ENCODE results near the gene PRKX. TPM values are rescaled to one million over a fixed set of nuclear protein-coding genes. Genes with fewer than 3 reads are reported as not detected.
"Not testable (repeated sequence)": the region's sequence is repeated elsewhere in the genome, so short reads cannot be mapped to it uniquely, and the experiment has no call there.

PRKX gene
- total RNA-seq, 1 donor from 2014 or later: 3.8 TPM

GRCh38 chrX:3598046-3598605 lies 115.3 kb downstream of the PRKX start:
- no peak for DNase-seq (ENCODE audit: low spot score)
- intact Hi-C loops (cut with DNase I): no loop called here

GRCh38 chrX:3592184-3592583 lies 121.3 kb downstream of the PRKX start:
- no peak for DNase-seq (ENCODE audit: low spot score)
- intact Hi-C loops (cut with DNase I): no loop called here

GRCh38 chrX:3589474-3589873 lies 124.0 kb downstream of the PRKX start:
- DNase-seq (ENCODE audit: low spot score): no peak
- intact Hi-C loops (cut with DNase I): no loop called here

GRCh38 chrX:3585719-3586118 lies 127.7 kb downstream of the PRKX start:
- intact Hi-C loops (cut with DNase I): no loop called here
- no peak for DNase-seq (ENCODE audit: low spot score)

GRCh38 chrX:3584415-3584996 lies 128.9 kb downstream of the PRKX start:
- no peak for DNase-seq (ENCODE audit: low spot score)
- intact Hi-C loops (cut with DNase I): no loop called here

- intact Hi-C loops (cut with DNase I): no loop called here
Observed at GRCh38 chrX:3582451-3582850, 131.0 kb downstream of the PRKX start.

GRCh38 chrX:3581609-3582108 lies 131.8 kb downstream of the PRKX start:
- DNase-seq (ENCODE audit: low spot score): no peak
- intact Hi-C loops (cut with DNase I): no loop called here

More at GRCh38 chrX:3582451-3582850, 131.0 kb downstream of the PRKX start:
- no peak for DNase-seq (ENCODE audit: low spot score)

- intact Hi-C loops (cut with DNase I): no loop called here
- no peak for DNase-seq (ENCODE audit: low spot score)
Observed at GRCh38 chrX:3577551-3577950, 135.9 kb downstream of the PRKX start.

GRCh38 chrX:3576886-3577501 lies 136.5 kb downstream of the PRKX start:
- intact Hi-C loops (cut with DNase I): no loop called here
- DNase-seq (ENCODE audit: low spot score): no peak

GRCh38 chrX:3567686-3568085 lies 145.8 kb downstream of the PRKX start:
- intact Hi-C loops (cut with DNase I): no loop called here
- DNase-seq (ENCODE audit: low spot score): no peak

GRCh38 chrX:3563451-3563850 lies 150.0 kb downstream of the PRKX start:
- intact Hi-C loops (cut with DNase I): no loop called here
- no peak for DNase-seq (ENCODE audit: low spot score)

- DNase-seq (ENCODE audit: low spot score); intact Hi-C loops (cut with DNase I): not testable (repeated sequence)
Observed at GRCh38 chrX:3560010-3560409, 153.4 kb downstream of the PRKX start.

Measured in cardiac septum (tissue), 1 donor.